Peyer's patch (tissue), 4 donors: ENCODE results near the gene L3MBTL3. TPM values are rescaled to one million over a fixed set of nuclear protein-coding genes. Genes with fewer than 3 reads are reported as not detected.
A peak's percentile ranks its signal among the peaks of the same experiment; 100 is the strongest.

Experiments used
- DNase-seq, 3 donors: peaks; one replicate each; pipeline ENCODE4 v3.0.0-alpha.2; 2017 to 2019
- H3K27ac ChIP-seq, 4 donors: fragments of 200-600 bp; sonication (generic); one replicate each; pipeline ENCODE4 v1.5.1; 2016 to 2019
- H3K27me3 ChIP-seq, 2 donors: fragments of 200-600 bp; sonication (generic); one replicate each; pipeline ENCODE4 v1.5.1; 2019
- H3K36me3 ChIP-seq, 3 donors: fragments of 200-600 bp; sonication (generic); one replicate each; pipeline ENCODE4 v1.5.1; 2016 to 2019
- H3K4me1 ChIP-seq, 4 donors: fragments of 200-600 bp; sonication (generic); one replicate each; pipeline ENCODE4 v1.5.1; 2016 to 2019
- H3K4me3 ChIP-seq, 4 donors: fragments of 200-600 bp; sonication (generic); 1 replicate in 3 of 4; 2 replicates in 1 of 4; pipeline ENCODE4 v1.5.1; 2016 to 2019; ENCODE audit warnings: mild to moderate bottlenecking in 1 of 4
- H3K9me3 ChIP-seq, 4 donors: fragments of 200-600 bp; sonication (generic); one replicate each; pipeline ENCODE4 v1.5.1; 2016 to 2019; ENCODE audit warnings: mild to moderate bottlenecking in 1 of 4
- CTCF ChIP-seq, 6 experiments: fragments of 450-650 bp in 4 of 6; fragments of 200-600 bp in 2 of 6; sonication (generic) in 1 of 6; IDR thresholded peaks; one replicate each; pipeline ENCODE4 v1.5.1; 2017 to 2019; ENCODE audit warnings: antibody characterized with exemption in 6 of 6, mild to moderate bottlenecking in 3 of 6, moderate library complexity in 1 of 6
- POLR2A ChIP-seq, 2 donors: fragments of 450-650 bp; IDR thresholded peaks; one replicate each; pipeline ENCODE4 v1.5.1; 2017; ENCODE audit warnings: antibody characterized with exemption in 2 of 2, mild to moderate bottlenecking in 2 of 2, moderate library complexity in 2 of 2
- total RNA-seq, 4 donors: library from RNA; depleted of rRNA; stranded (reverse); fragments of >200 nt; gene quantifications; one replicate each; pipeline ENCODE4 v1.1.0, GENCODE V29; 2016

The L3MBTL3 gene
- total RNA-seq, 4 donors from 2014 or later, result 2.8 to 22.3 (median 7.5) TPM

GRCh38 chr6:130183271-130184222 is 165.2 kb downstream of the L3MBTL3 start:
- no peaks in the 10 kb centered on the region for H3K9me3 ChIP-seq
- peak overlapping the region in 2 of 4 donors; percentile 17 to 19 for H3K27ac ChIP-seq
- TF ChIP-seq CTCF (IDR thresholded peaks at IDR 0.05) (no peak), POLR2A (IDR thresholded peaks at IDR 0.05) (no peak)
- H3K36me3 ChIP-seq, result no peaks in the 10 kb centered on the region
- H3K27me3 ChIP-seq, result no peaks in the 10 kb centered on the region
- no peaks in the 10 kb centered on the region for H3K4me1 ChIP-seq
- no peak overlapping the region for H3K4me3 ChIP-seq
- peak in 2 of 3 donors; percentile 25 to 48 for DNase-seq

- Histone ChIP-seq H3K27ac (no peak overlapping the region), H3K27me3 (no peaks in the 10 kb centered on the region), H3K4me3 (no peak overlapping the region), H3K9me3 (no peaks in the 10 kb centered on the region), H3K4me1 (no peaks in the 10 kb centered on the region), H3K36me3 (no peaks in the 10 kb centered on the region)
- no peak for DNase-seq
- TF ChIP-seq CTCF (IDR thresholded peaks at IDR 0.05) (no peak), POLR2A (IDR thresholded peaks at IDR 0.05) (no peak)
Observed at GRCh38 chr6:130185658-130186057, 167.3 kb downstream of the L3MBTL3 start.

DNA sequence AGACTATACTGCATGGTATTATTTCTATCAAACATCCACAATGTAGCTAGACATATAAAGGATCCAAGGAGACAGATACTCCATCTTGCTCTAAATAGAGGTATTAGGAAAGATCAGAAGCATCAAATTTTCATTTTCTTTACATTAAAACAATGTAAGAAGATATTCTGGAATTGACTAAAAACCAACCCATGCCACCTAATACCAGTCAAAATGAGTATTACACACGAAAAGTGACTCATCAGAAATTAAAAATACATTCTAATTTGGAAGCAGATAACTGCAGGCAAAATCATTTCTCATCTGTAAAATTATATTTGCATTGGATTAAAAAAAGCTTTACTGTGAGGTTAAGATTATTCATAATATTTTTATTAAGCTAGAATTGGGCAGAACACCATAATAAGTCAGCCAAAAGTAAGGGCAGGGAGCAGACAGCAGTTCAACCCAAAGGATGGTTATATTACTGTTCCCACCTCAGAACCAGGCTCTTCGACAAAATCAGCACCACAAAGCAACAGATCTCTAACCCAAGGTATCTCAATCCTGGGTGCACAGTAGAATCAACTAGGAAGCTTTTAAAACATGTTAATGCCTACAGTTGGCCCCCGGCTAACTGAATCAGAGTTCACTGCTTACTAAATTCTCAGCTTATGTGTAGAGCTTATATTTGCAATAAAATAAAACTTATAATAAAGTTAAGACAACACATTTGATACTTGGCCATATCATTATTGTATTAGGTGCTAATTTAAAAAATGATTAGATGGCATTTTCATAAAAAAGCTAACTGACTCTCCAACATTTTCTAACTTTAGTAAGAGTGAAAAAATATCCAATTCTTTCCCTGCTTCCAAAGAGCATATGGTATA is 169.2 kb downstream of the L3MBTL3 start:
- no peak for DNase-seq
- H3K27ac ChIP-seq, result no peak overlapping the region
- H3K27me3 ChIP-seq, result no peaks in the 10 kb centered on the region
- TF ChIP-seq CTCF (IDR thresholded peaks at IDR 0.05) (no peak), POLR2A (IDR thresholded peaks at IDR 0.05) (no peak)
- no peaks in the 10 kb centered on the region for H3K4me1 ChIP-seq
- H3K36me3 ChIP-seq, result no peaks in the 10 kb centered on the region
- no peak overlapping the region for H3K4me3 ChIP-seq
- H3K9me3 ChIP-seq, result no peaks in the 10 kb centered on the region

- Histone ChIP-seq H3K4me1 (no peaks in the 10 kb centered on the region), H3K27ac (no peak overlapping the region), H3K4me3 (no peak overlapping the region), H3K27me3 (no peaks in the 10 kb centered on the region), H3K36me3 (no peaks in the 10 kb centered on the region), H3K9me3 (no peaks in the 10 kb centered on the region)
- no peak for TF ChIP-seq POLR2A (IDR thresholded peaks at IDR 0.05)
- TF ChIP-seq CTCF (IDR thresholded peaks at IDR 0.05), result no peak
- no peak for DNase-seq
Observed at GRCh38 chr6:130188207-130188899, 170.0 kb downstream of the L3MBTL3 start.
